Cardiac septum (tissue), 1 donor: Measurements from ENCODE around the gene VAV2. TPM values are rescaled to one million over a fixed set of nuclear protein-coding genes. Genes with fewer than 3 reads are reported as not detected.

ENCODE experiments used
- DNase-seq: peaks from one replicate; pipeline ENCODE4 v3.0.0-alpha.2; 2020; ENCODE audit warnings: low spot score
- intact Hi-C: fragments of 100-400 bp; cut with DNase I; formaldehyde crosslinking; loops from one replicate; pipeline ENCODE4 v1.14.0; 2022
- total RNA-seq: library from RNA; stranded (reverse); fragmentation: NEBNext Ultra II Directional; extraction: Animal tissue kit (Norgen Biotek cat#: 25700); gene quantifications from one replicate; pipeline ENCODE4 v1.2.1, GENCODE V29; 2021
- donor health status: DM: no; HTN: no; CAD: no.

The VAV2 gene
- total RNA-seq, 1 donor from 2014 or later: 8.1 TPM

GRCh38 chr9:133788045-133788818, 203.9 kb downstream of the VAV2 start:
- intact Hi-C loops: no loop called here
- no peak for DNase-seq

GRCh38 chr9:133787754-133788025, 204.4 kb downstream of the VAV2 start:
- no peak for DNase-seq
- intact Hi-C loops: no loop called here

- no peak for DNase-seq
- intact Hi-C loops: no loop called here
These were observed 205.0 kb downstream of the VAV2 start for GRCh38 chr9:133786907-133787753.

GRCh38 chr9:133786371-133786753, 205.8 kb downstream of the VAV2 start:
- no peak for DNase-seq
- intact Hi-C loops: no loop called here

GRCh38 chr9:133785753-133786370, 206.3 kb downstream of the VAV2 start:
- no peak for DNase-seq

GRCh38 chr9:133784731-133785561, 207.2 kb downstream of the VAV2 start:
- no peak for DNase-seq
- intact Hi-C loops: no loop called here

More at GRCh38 chr9:133785753-133786370, 206.3 kb downstream of the VAV2 start:
- intact Hi-C loops: no loop called here

- intact Hi-C loops: no loop called here
- no peak for DNase-seq
These were observed 208.8 kb downstream of the VAV2 start for GRCh38 chr9:133783331-133783731.

- intact Hi-C loops: no loop called here
- no peak for DNase-seq
These were observed 209.7 kb downstream of the VAV2 start for GRCh38 chr9:133782157-133783130.

GRCh38 chr9:133781828-133782135, 210.3 kb downstream of the VAV2 start:
- intact Hi-C loops: no loop called here
- no peak for DNase-seq

- intact Hi-C loops: no loop called here
- DNase-seq: no peak
These were observed 210.9 kb downstream of the VAV2 start for GRCh38 chr9:133780962-133781827.

- DNase-seq: no peak
- intact Hi-C loops: no loop called here
These were observed 211.6 kb downstream of the VAV2 start for GRCh38 chr9:133780404-133780945.

GRCh38 chr9:133779516-133780403, 212.4 kb downstream of the VAV2 start:
- no peak for DNase-seq
- intact Hi-C loops: no loop called here

GRCh38 chr9:133779081-133779480, 213.0 kb downstream of the VAV2 start:
- DNase-seq: no peak
- intact Hi-C loops: no loop called here

GRCh38 chr9:133778336-133779013, 213.6 kb downstream of the VAV2 start:
- no peak for DNase-seq
- intact Hi-C loops: no loop called here

GRCh38 chr9:133777871-133778270, 214.3 kb downstream of the VAV2 start:
- intact Hi-C loops: no loop called here
- DNase-seq: no peak
